ENCODE data around the gene NMB.

DNA sequence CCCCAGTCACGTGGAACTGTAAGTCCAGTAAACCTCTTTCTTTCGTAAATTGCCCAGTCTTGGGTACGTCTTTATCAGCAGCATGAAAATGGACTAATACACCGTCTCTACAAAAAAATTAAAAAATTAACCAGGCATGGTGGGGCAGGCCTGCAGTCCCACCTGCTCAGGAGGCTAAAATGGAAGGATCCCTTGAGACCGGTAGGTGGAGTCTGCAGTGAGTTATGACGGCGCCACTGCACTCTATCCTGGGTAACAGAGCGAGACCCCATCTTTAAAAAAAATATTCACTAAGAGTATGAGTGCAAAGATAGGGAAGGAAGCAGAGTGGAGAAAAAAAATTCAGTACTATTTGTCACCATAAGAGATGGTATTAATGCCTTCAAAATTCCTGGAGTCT is 32.3 kb upstream of the NMB start:
- no peak for TF ChIP-seq RAD21 (IDR thresholded peaks at IDR 0.05; ENCODE audit: low read length)
- TF ChIP-seq, protein P1, sequence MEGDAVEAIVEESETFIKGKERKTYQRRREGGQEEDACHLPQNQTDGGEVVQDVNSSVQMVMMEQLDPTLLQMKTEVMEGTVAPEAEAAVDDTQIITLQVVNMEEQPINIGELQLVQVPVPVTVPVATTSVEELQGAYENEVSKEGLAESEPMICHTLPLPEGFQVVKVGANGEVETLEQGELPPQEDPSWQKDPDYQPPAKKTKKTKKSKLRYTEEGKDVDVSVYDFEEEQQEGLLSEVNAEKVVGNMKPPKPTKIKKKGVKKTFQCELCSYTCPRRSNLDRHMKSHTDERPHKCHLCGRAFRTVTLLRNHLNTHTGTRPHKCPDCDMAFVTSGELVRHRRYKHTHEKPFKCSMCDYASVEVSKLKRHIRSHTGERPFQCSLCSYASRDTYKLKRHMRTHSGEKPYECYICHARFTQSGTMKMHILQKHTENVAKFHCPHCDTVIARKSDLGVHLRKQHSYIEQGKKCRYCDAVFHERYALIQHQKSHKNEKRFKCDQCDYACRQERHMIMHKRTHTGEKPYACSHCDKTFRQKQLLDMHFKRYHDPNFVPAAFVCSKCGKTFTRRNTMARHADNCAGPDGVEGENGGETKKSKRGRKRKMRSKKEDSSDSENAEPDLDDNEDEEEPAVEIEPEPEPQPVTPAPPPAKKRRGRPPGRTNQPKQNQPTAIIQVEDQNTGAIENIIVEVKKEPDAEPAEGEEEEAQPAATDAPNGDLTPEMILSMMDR (IDR thresholded peaks at IDR 0.05) = no peak
- no peak for TF ChIP-seq FOSL2 (IDR thresholded peaks at IDR 0.05; ENCODE audit: borderline replicate concordance, low read depth)
- no peak for TF ChIP-seq POLR2AphosphoS5 (IDR thresholded peaks at IDR 0.05; ENCODE audit: low read depth, low read length)

Data from SK-N-SH (cell line).